Left lung (tissue), 10 donors: ENCODE results near the gene PSD. TPM values are rescaled to one million over a fixed set of nuclear protein-coding genes. Genes with fewer than 3 reads are reported as not detected.
A peak's percentile ranks its signal among the peaks of the same experiment; 100 is the strongest.

Source experiments
- ATAC-seq: fragments of 200-7000 bp; cut with Tn5 transposase; one replicate; pipeline ENCODE4 v1.9.1; 2020; ENCODE audit warnings: moderate library complexity
- DNase-seq, 4 donors: peaks; one replicate each; pipeline ENCODE4 v3.0.0-alpha.2; 2013 to 2020
- H3K27ac ChIP-seq, 2 donors: fragments of 200-600 bp; sonication (generic) in 1 of 2; one replicate each; pipeline versions ENCODE4 v1.5.0 to v1.8.0; 2020 to 2021
- H3K27me3 ChIP-seq, 2 donors: fragments of 200-600 bp; sonication (generic) in 1 of 2; one replicate each; pipeline versions ENCODE4 v1.5.0 to v1.8.0; 2020 to 2021
- H3K36me3 ChIP-seq, 2 donors: fragments of 200-600 bp; sonication (generic) in 1 of 2; one replicate each; pipeline versions ENCODE4 v1.5.0 to v1.8.0; 2020 to 2021
- H3K4me1 ChIP-seq, 2 donors: fragments of 200-600 bp; one replicate each; pipeline ENCODE4 v1.8.0; 2021
- H3K4me3 ChIP-seq, 2 donors: fragments of 200-600 bp; sonication (generic) in 1 of 2; one replicate each; pipeline versions ENCODE4 v1.5.0 to v1.8.0; 2020 to 2021; ENCODE audit warnings: mild to moderate bottlenecking in 1 of 2
- H3K9me3 ChIP-seq, 2 donors: fragments of 200-600 bp; sonication (generic) in 1 of 2; one replicate each; pipeline versions ENCODE4 v1.5.0 to v1.8.0; 2020 to 2021
- intact Hi-C, 2 donors: fragments of 100-400 bp; cut with DNase I; formaldehyde crosslinking; loops; one replicate each; pipeline versions ENCODE4 v1.11.2 to v1.14.2; 2022
- polyA plus RNA-seq, 6 donors: library from polyadenylated mRNA; unstranded; fragments of 120-200 nt; gene quantifications; one replicate each; pipeline ENCODE4 v1.2.1, GENCODE V29; 2013; ENCODE audit not compliant: insufficient read length in 6 of 6
- total RNA-seq, 2 donors: library from RNA; stranded (reverse); fragmentation: NEBNext Ultra II Directional; extraction: Animal tissue kit (Norgen Biotek cat#: 25700); gene quantifications; one replicate each; pipeline ENCODE4 v1.2.1, GENCODE V29; 2021
- TF ChIP-seq, protein P1 (sequence below), 2 donors: fragments of 200-600 bp; sonication (generic) in 1 of 2; IDR thresholded peaks; one replicate each; pipeline versions ENCODE4 v1.5.0 to v1.8.0; 2021; ENCODE audit warnings: antibody characterized with exemption in 2 of 2
- donor health status: DM: no; HTN: yes; CAD: no.
- donor health status: DM: no; HTN: no; CAD: no.

Gene PSD
- total and polyA plus RNA-seq, 8 donors = 1.4 to 15.1 (median 9.9) TPM

DNA sequence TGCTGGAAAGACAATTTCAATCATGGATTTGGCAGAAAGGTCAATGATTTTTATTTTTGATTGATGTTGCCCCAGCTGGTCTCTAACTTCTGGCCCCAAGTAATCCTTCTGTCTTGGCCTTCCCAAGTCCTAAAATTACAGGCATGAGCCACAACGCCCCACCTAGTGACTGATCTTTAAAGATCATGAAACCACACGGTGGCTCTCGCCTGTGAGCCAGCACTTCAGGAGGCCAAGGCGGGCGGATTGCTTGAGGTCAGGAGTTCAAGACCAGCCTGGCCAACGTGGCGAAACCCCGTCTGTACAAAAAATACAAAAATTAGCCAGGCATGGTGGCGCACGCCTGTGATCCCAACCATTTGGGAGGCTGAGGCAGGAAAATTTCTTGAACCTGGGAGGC is 45.4 kb upstream of the PSD start:
- H3K36me3 ChIP-seq = peaks cover 0 to 4% of the 10 kb centered on the region in 2 donors
- H3K27me3 ChIP-seq = no peaks in the 10 kb centered on the region
- no peak overlapping the region for H3K4me3 ChIP-seq
- H3K27ac ChIP-seq = no peak overlapping the region
- TF ChIP-seq, protein P1, sequence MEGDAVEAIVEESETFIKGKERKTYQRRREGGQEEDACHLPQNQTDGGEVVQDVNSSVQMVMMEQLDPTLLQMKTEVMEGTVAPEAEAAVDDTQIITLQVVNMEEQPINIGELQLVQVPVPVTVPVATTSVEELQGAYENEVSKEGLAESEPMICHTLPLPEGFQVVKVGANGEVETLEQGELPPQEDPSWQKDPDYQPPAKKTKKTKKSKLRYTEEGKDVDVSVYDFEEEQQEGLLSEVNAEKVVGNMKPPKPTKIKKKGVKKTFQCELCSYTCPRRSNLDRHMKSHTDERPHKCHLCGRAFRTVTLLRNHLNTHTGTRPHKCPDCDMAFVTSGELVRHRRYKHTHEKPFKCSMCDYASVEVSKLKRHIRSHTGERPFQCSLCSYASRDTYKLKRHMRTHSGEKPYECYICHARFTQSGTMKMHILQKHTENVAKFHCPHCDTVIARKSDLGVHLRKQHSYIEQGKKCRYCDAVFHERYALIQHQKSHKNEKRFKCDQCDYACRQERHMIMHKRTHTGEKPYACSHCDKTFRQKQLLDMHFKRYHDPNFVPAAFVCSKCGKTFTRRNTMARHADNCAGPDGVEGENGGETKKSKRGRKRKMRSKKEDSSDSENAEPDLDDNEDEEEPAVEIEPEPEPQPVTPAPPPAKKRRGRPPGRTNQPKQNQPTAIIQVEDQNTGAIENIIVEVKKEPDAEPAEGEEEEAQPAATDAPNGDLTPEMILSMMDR (IDR thresholded peaks at IDR 0.05) = no peak
- DNase-seq = no peak
- no peaks in the 10 kb centered on the region for H3K9me3 ChIP-seq
- intact Hi-C loops = no loop called here
- ATAC-seq = no peak
- peaks cover 4 to 50% of the 10 kb centered on the region in 2 donors for H3K4me1 ChIP-seq

DNA sequence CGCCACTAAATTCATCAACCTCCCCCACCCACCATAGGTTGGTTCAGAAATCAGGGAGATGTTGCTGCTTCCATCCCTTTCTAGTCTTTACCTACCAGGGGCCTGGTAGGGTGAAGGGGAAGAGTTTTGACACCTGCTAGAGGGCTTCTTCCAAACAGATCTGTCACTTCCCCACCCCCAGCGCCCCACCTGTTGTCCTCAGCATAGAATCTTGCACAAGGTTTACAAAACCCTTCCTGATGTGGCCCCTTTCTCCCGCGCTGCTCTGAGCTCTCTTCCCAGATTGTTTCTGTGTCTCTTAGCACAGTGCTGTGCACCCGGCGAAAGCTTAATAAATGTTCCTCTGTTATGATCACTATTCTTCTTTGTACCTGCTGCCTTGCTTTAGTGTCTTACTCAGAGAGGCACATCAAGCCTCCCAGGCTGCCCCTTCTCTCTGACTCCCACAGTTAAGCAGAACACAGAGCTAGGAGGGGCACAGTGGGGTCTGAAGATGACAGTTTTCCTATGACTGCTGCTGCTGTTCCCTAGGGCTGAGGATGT is 44.0 kb upstream of the PSD start:
- Histone ChIP-seq H3K27ac (peak overlapping the region in 1 of 2 donors; percentile 7), H3K36me3 (no peaks in the 10 kb centered on the region), H3K4me1 (peaks cover 0 to 36% of the 10 kb centered on the region in 2 donors), H3K27me3 (no peaks in the 10 kb centered on the region), H3K4me3 (peak overlapping the region in 1 of 2 donors; percentile 55), H3K9me3 (no peaks in the 10 kb centered on the region)
- TF ChIP-seq, protein P1 (IDR thresholded peaks at IDR 0.05) = no peak
- intact Hi-C loops = no loop called here
- ATAC-seq = no peak
- no peak for DNase-seq

DNA sequence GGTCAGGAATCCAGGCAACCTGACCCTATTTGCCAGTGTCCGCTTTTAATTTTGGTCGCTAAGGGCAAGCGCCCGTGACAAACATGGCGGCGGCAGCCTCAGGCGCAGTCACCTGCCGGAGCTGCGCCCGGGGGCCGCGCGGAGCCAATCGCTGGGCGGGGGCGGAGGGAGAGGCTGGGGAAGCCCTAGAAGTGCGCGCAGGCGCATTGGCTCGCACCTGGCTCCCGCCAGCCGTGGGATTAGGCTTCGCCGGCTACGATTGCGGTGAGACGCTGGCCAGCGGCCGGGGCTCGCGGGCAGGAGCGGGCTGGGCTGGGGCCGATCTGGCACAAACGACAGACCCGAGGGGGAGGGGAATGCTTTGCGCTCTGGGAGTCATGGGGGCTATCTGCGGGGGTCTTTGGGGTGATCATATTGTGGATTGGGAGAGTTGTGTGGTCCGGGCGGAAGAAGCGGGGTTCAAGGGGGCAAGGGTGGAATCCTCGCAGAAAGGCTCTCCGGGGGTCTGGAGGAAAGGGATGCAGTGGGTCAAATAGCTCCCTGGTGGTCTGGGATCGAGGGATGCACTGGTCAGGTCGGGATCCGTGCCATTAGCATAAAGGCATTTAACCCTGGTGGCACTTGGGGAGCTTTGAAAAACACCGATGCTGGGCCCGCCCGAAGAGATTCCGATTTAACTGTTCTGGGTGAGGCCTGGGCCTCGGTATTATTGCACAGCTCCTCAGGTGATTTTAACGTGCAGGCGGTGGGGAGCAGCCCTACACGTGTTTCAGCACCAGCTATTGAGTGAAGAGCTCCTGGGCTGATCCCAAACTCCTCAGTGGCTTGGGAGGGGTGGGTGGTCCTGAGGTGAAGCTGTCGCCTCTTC is 42.8 kb upstream of the PSD start:
- intact Hi-C loops = no loop called here
- ATAC-seq = peak; percentile 97

DNA sequence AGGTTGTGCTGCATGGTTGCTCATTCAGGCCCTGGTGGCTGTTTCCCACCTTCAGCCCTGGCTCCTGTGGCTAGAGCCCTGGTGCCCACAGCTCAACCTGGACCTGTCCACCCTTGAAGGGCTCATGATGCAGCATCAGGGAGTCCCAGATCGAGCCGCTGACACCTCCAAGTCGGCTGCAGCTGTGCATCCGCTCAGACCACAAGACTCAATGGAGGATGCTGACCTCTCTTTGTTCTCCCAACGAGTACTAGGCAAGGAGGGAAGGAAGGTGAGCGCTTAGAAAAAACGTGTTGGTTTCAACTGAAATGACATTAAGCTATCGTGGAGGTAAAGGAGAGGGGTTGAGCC is 42.2 kb upstream of the PSD start:
- peak overlapping the region in 1 of 2 donors; percentile 62 for H3K27ac ChIP-seq
- peak; percentile 4 for ATAC-seq
- peaks cover 0 to 47% of the 10 kb centered on the region in 2 donors for H3K4me1 ChIP-seq
- peak overlapping the region; percentile 42 to 55 for H3K4me3 ChIP-seq
- no peak for DNase-seq
- TF ChIP-seq, protein P1 (IDR thresholded peaks at IDR 0.05) = no peak
- H3K27me3 ChIP-seq = no peaks in the 10 kb centered on the region
- H3K9me3 ChIP-seq = no peaks in the 10 kb centered on the region
- H3K36me3 ChIP-seq = no peaks in the 10 kb centered on the region
- intact Hi-C loops = no loop called here

More for the DNA sequence above, 42.8 kb upstream of the PSD start:
- peaks cover 0 to 41% of the 10 kb centered on the region in 2 donors for H3K4me1 ChIP-seq
- no peaks in the 10 kb centered on the region for H3K9me3 ChIP-seq
- H3K27me3 ChIP-seq = no peaks in the 10 kb centered on the region
- H3K27ac ChIP-seq = peak overlapping the region in 1 of 2 donors; percentile 62
- no peaks in the 10 kb centered on the region for H3K36me3 ChIP-seq
- peak overlapping the region; percentile 42 to 55 for H3K4me3 ChIP-seq
- TF ChIP-seq, protein P1 (IDR thresholded peaks at IDR 0.05) = no peak
- DNase-seq = peak; percentile 72 to 99 (median 94)

DNA sequence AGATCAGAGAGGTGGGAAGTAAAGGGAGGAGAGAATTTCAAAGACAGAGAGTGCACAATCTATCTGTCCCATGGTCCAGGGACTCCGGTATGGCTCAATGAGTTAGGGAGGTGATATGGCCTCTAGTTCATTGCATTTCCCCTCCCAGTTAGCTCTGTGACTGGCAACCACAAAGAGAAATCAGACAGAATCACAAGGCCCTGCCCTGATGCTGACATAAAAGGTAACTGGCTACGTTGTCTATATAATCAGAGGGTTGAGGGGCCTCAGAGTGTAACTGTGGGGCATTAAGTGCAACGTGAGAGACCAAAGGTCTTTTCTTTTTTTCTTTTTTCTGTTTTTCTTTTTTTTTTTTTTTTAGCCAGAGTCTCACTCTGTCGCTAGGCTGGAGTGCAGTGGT is 40.1 kb upstream of the PSD start:
- H3K36me3 ChIP-seq = no peaks in the 10 kb centered on the region
- intact Hi-C loops = no loop called here
- no peaks in the 10 kb centered on the region for H3K9me3 ChIP-seq
- H3K4me1 ChIP-seq = peaks cover 5 to 67% of the 10 kb centered on the region in 2 donors
- no peak overlapping the region for H3K27ac ChIP-seq
- DNase-seq (no peak), ATAC-seq (no peak)
- H3K4me3 ChIP-seq = no peak overlapping the region
- no peaks in the 10 kb centered on the region for H3K27me3 ChIP-seq
- TF ChIP-seq, protein P1 (IDR thresholded peaks at IDR 0.05) = no peak
